ENCODE results near the gene GALNT17.

The GALNT17 gene

GRCh38 chr7:71227126-71227525, 95.2 kb downstream of the GALNT17 start:
- H3K79me2 ChIP-seq (ENCODE audit: low read length), result no peaks in the 10 kb centered on the region
- no peak overlapping the region for H3K4me3 ChIP-seq (ENCODE audit: low read length)
- no peak for TF ChIP-seq CTCF (IDR thresholded peaks at IDR 0.05; ENCODE audit: low read depth, low read length)
- no peak for TF ChIP-seq EZH2phosphoT487 (IDR thresholded peaks at IDR 0.05; ENCODE audit: low read depth)
- no peaks in the 10 kb centered on the region for H3K4me1 ChIP-seq (ENCODE audit: low read length)
- H3K9ac ChIP-seq (ENCODE audit: low read length), result no peak overlapping the region
- H3K4me2 ChIP-seq (ENCODE audit: low read length), result no peak overlapping the region
- H2AFZ ChIP-seq (ENCODE audit: low read depth, low read length), result no peak overlapping the region
- no peaks in the 10 kb centered on the region for H3K27me3 ChIP-seq (ENCODE audit: low read depth, low read length)
- H4K20me1 ChIP-seq (ENCODE audit: insufficient read depth, low read length), result no peaks in the 10 kb centered on the region
- no peak overlapping the region for H3K27ac ChIP-seq (ENCODE audit: low read length)
- no peaks in the 10 kb centered on the region for H3K36me3 ChIP-seq (replicated peaks; ENCODE audit: low read depth, low read length)
- no peaks in the 10 kb centered on the region for H3K9me3 ChIP-seq (ENCODE audit: insufficient read depth, low read length)

GRCh38 chr7:71229148-71229547, 97.2 kb downstream of the GALNT17 start:
- Histone ChIP-seq H4K20me1 (ENCODE audit: insufficient read depth, low read length) (no peaks in the 10 kb centered on the region), H3K4me2 (ENCODE audit: low read length) (no peak overlapping the region), H3K27me3 (ENCODE audit: low read depth, low read length) (no peaks in the 10 kb centered on the region), H3K9ac (ENCODE audit: low read length) (no peak overlapping the region), H3K36me3 (replicated peaks; ENCODE audit: low read depth, low read length) (no peaks in the 10 kb centered on the region), H3K9me3 (ENCODE audit: insufficient read depth, low read length) (no peaks in the 10 kb centered on the region), H2AFZ (ENCODE audit: low read depth, low read length) (no peak overlapping the region), H3K27ac (ENCODE audit: low read length) (no peak overlapping the region), H3K4me1 (ENCODE audit: low read length) (no peaks in the 10 kb centered on the region), H3K4me3 (ENCODE audit: low read length) (no peak overlapping the region), H3K79me2 (ENCODE audit: low read length) (no peaks in the 10 kb centered on the region)
- TF ChIP-seq EZH2phosphoT487 (IDR thresholded peaks at IDR 0.05; ENCODE audit: low read depth) (no peak), CTCF (IDR thresholded peaks at IDR 0.05; ENCODE audit: low read depth, low read length) (no peak)

- Histone ChIP-seq H2AFZ (ENCODE audit: low read depth, low read length) (no peak overlapping the region), H3K79me2 (ENCODE audit: low read length) (no peaks in the 10 kb centered on the region), H3K36me3 (replicated peaks; ENCODE audit: low read depth, low read length) (no peaks in the 10 kb centered on the region), H4K20me1 (ENCODE audit: insufficient read depth, low read length) (no peaks in the 10 kb centered on the region), H3K9me3 (ENCODE audit: insufficient read depth, low read length) (no peaks in the 10 kb centered on the region), H3K27ac (ENCODE audit: low read length) (no peak overlapping the region), H3K27me3 (ENCODE audit: low read depth, low read length) (no peaks in the 10 kb centered on the region), H3K4me1 (ENCODE audit: low read length) (no peaks in the 10 kb centered on the region), H3K4me3 (ENCODE audit: low read length) (no peak overlapping the region), H3K9ac (ENCODE audit: low read length) (no peak overlapping the region), H3K4me2 (ENCODE audit: low read length) (no peak overlapping the region)
- TF ChIP-seq CTCF (IDR thresholded peaks at IDR 0.05; ENCODE audit: low read depth, low read length) (no peak), EZH2phosphoT487 (IDR thresholded peaks at IDR 0.05; ENCODE audit: low read depth) (no peak)
Observed at GRCh38 chr7:71229699-71230098, 97.8 kb downstream of the GALNT17 start.

- Histone ChIP-seq H2AFZ (ENCODE audit: low read depth, low read length) (no peak overlapping the region), H3K4me3 (ENCODE audit: low read length) (no peak overlapping the region), H3K4me1 (ENCODE audit: low read length) (no peaks in the 10 kb centered on the region), H3K4me2 (ENCODE audit: low read length) (no peak overlapping the region), H3K27ac (ENCODE audit: low read length) (no peak overlapping the region), H3K9me3 (ENCODE audit: insufficient read depth, low read length) (no peaks in the 10 kb centered on the region), H3K27me3 (ENCODE audit: low read depth, low read length) (no peaks in the 10 kb centered on the region), H3K9ac (ENCODE audit: low read length) (no peak overlapping the region), H3K36me3 (replicated peaks; ENCODE audit: low read depth, low read length) (no peaks in the 10 kb centered on the region), H4K20me1 (ENCODE audit: insufficient read depth, low read length) (no peaks in the 10 kb centered on the region), H3K79me2 (ENCODE audit: low read length) (no peaks in the 10 kb centered on the region)
- TF ChIP-seq EZH2phosphoT487 (IDR thresholded peaks at IDR 0.05; ENCODE audit: low read depth) (no peak), CTCF (IDR thresholded peaks at IDR 0.05; ENCODE audit: low read depth, low read length) (no peak)
Observed at GRCh38 chr7:71235253-71235652, 103.3 kb downstream of the GALNT17 start.
